IPS-18a (cell line): ENCODE results near the gene KSR1.
"Not testable (repeated sequence)": the region's sequence is repeated elsewhere in the genome, so short reads cannot be mapped to it uniquely, and the experiment has no call there.

Source experiments
- H3K27ac ChIP-seq: one replicate; pipeline ENCODE4 v1.5.1; 2013; ENCODE audit warnings: low read length
- H3K27me3 ChIP-seq: one replicate; pipeline ENCODE4 v1.6.1; 2013; ENCODE audit warnings: mild to moderate bottlenecking, low read length; ENCODE audit not compliant: control insufficient read depth, insufficient read depth
- H3K36me3 ChIP-seq: one replicate; pipeline ENCODE4 v1.6.1; 2013; ENCODE audit warnings: low read depth, low read length; ENCODE audit not compliant: control insufficient read depth
- H3K4me1 ChIP-seq: one replicate; pipeline ENCODE4 v1.6.1; 2013; ENCODE audit warnings: low read depth, low read length; ENCODE audit not compliant: control insufficient read depth
- H3K4me3 ChIP-seq: one replicate; pipeline ENCODE4 v1.5.1; 2013; ENCODE audit warnings: low read length
- H3K9ac ChIP-seq: one replicate; pipeline ENCODE4 v1.6.1; 2013; ENCODE audit warnings: mild to moderate bottlenecking, low read length, moderate library complexity
- H3K9me3 ChIP-seq: one replicate; pipeline ENCODE4 v1.6.1; 2013; ENCODE audit warnings: low read depth, low read length; ENCODE audit not compliant: control insufficient read depth

KSR1 gene

GRCh38 chr17:27455914-27456680 lies at the start of gene KSR1:
KSR1 (plus strand) TSS chr17:27456448; CDS start chr17:27456644, 196 bp downstream.
- Histone ChIP-seq H3K27ac (no peak within 1 kb of the TSS), H3K4me1 (peaks cover 27% of the 10 kb centered on the region), H3K4me3 (peak within 1 kb of the TSS; percentile 72), H3K9ac (peak within 1 kb of the TSS; percentile 54), H3K27me3 (peaks cover 22% of the 10 kb centered on the region), H3K36me3 (no peaks in the 10 kb centered on the region), H3K9me3 (no peaks in the 10 kb centered on the region)

GRCh38 chr17:27407916-27408864 lies 48.1 kb upstream of the KSR1 start:
- Histone ChIP-seq H3K27ac (no peak overlapping the region), H3K9ac (no peak overlapping the region), H3K4me1 (peaks cover 7% of the 10 kb centered on the region)

GRCh38 chr17:27408891-27409290 lies 47.4 kb upstream of the KSR1 start:
- Histone ChIP-seq H3K27ac (no peak overlapping the region), H3K4me3 (no peak overlapping the region), H3K9ac (no peak overlapping the region), H3K27me3 (no peaks in the 10 kb centered on the region), H3K36me3 (no peaks in the 10 kb centered on the region), H3K9me3 (no peaks in the 10 kb centered on the region), H3K4me1 (peaks cover under 1% of the 10 kb centered on the region)

More at GRCh38 chr17:27407916-27408864, 48.1 kb upstream of the KSR1 start:
- Histone ChIP-seq H3K4me3 (no peak overlapping the region), H3K9me3 (no peaks in the 10 kb centered on the region), H3K36me3 (no peaks in the 10 kb centered on the region), H3K27me3 (no peaks in the 10 kb centered on the region)

GRCh38 chr17:27412158-27412557 lies 44.1 kb upstream of the KSR1 start:
- not testable (repeated sequence) for H3K4me3 ChIP-seq, H3K9ac ChIP-seq, H3K4me1 ChIP-seq, H3K27ac ChIP-seq, H3K9me3 ChIP-seq, H3K36me3 ChIP-seq, H3K27me3 ChIP-seq

GRCh38 chr17:27413315-27413714 lies 42.9 kb upstream of the KSR1 start:
- H3K9ac ChIP-seq, result no peak overlapping the region
- no peaks in the 10 kb centered on the region for H3K4me1 ChIP-seq
- H3K27me3 ChIP-seq, result no peaks in the 10 kb centered on the region
- H3K36me3 ChIP-seq, result no peaks in the 10 kb centered on the region
- H3K27ac ChIP-seq, result no peak overlapping the region
- no peak overlapping the region for H3K4me3 ChIP-seq
- H3K9me3 ChIP-seq, result no peaks in the 10 kb centered on the region

- Histone ChIP-seq H3K27ac (no peak overlapping the region), H3K9me3 (no peaks in the 10 kb centered on the region), H3K27me3 (no peaks in the 10 kb centered on the region), H3K36me3 (no peaks in the 10 kb centered on the region), H3K4me1 (no peaks in the 10 kb centered on the region), H3K4me3 (no peak overlapping the region), H3K9ac (no peak overlapping the region)
Observed at GRCh38 chr17:27413792-27414191, 42.5 kb upstream of the KSR1 start.

GRCh38 chr17:27414271-27414670 lies 42.0 kb upstream of the KSR1 start:
- Histone ChIP-seq H3K9ac (no peak overlapping the region), H3K27ac (no peak overlapping the region), H3K9me3 (no peaks in the 10 kb centered on the region)

GRCh38 chr17:27414694-27415093 lies 41.6 kb upstream of the KSR1 start:
- Histone ChIP-seq H3K4me3 (no peak overlapping the region), H3K27me3 (no peaks in the 10 kb centered on the region), H3K36me3 (no peaks in the 10 kb centered on the region), H3K4me1 (no peaks in the 10 kb centered on the region), H3K9ac (no peak overlapping the region), H3K9me3 (no peaks in the 10 kb centered on the region), H3K27ac (no peak overlapping the region)

More at GRCh38 chr17:27414271-27414670, 42.0 kb upstream of the KSR1 start:
- Histone ChIP-seq H3K27me3 (no peaks in the 10 kb centered on the region), H3K4me3 (no peak overlapping the region), H3K4me1 (no peaks in the 10 kb centered on the region), H3K36me3 (no peaks in the 10 kb centered on the region)

- no peaks in the 10 kb centered on the region for H3K36me3 ChIP-seq
Observed at GRCh38 chr17:27415120-27415795, 41.0 kb upstream of the KSR1 start.

GRCh38 chr17:27417596-27418365 lies 38.5 kb upstream of the KSR1 start:
- Histone ChIP-seq H3K4me3 (no peak overlapping the region), H3K4me1 (no peaks in the 10 kb centered on the region), H3K9ac (no peak overlapping the region), H3K27me3 (no peaks in the 10 kb centered on the region), H3K27ac (no peak overlapping the region), H3K36me3 (no peaks in the 10 kb centered on the region), H3K9me3 (no peaks in the 10 kb centered on the region)

More at GRCh38 chr17:27415120-27415795, 41.0 kb upstream of the KSR1 start:
- H3K9me3 ChIP-seq, result no peaks in the 10 kb centered on the region
- no peaks in the 10 kb centered on the region for H3K4me1 ChIP-seq
- no peak overlapping the region for H3K9ac ChIP-seq
- H3K27ac ChIP-seq, result no peak overlapping the region
- H3K27me3 ChIP-seq, result no peaks in the 10 kb centered on the region
- no peak overlapping the region for H3K4me3 ChIP-seq

- Histone ChIP-seq H3K9ac (no peak overlapping the region), H3K36me3 (no peaks in the 10 kb centered on the region), H3K27me3 (no peaks in the 10 kb centered on the region), H3K4me3 (no peak overlapping the region), H3K9me3 (no peaks in the 10 kb centered on the region), H3K4me1 (no peaks in the 10 kb centered on the region), H3K27ac (no peak overlapping the region)
Observed at GRCh38 chr17:27418366-27418615, 38.0 kb upstream of the KSR1 start.
